ENCODE results near the gene FAM120AOS.

FAM120AOS gene

DNA sequence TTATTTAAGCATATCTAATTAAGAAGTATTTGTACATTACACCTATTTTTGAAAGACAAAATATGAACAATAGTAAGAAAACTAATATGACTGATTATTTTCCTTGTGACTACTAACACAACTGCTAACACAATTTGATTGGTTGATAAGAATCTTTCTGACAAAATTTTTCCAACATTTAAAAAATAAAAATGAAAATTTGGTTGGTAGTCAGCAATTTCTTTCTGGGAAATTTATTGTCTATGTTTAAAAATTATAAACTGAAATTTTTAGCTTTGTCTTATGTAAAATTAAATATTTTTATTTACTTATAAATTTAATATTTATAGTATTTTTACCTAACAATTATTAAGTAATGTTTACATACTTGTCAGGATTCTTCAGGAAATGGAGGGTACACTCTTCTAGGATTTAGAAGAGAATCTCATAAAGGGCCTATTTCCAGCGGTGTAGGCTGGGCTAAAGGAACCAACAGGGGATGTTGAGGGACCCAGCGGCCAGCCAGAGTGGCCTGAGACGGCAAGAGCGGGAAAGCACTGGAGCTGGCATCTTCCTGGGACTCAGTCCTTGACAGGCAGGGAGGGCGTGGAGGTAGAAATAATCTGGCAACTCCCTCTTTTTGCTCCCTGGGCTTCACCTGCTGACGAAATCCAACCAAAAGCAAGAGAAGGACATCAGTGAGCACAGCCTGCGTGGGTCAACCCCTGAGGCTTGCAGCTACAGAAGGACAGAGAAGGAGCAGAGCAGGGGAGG, 16.6 kb downstream of the FAM120AOS start:
- no peak for DNase-seq

DNA sequence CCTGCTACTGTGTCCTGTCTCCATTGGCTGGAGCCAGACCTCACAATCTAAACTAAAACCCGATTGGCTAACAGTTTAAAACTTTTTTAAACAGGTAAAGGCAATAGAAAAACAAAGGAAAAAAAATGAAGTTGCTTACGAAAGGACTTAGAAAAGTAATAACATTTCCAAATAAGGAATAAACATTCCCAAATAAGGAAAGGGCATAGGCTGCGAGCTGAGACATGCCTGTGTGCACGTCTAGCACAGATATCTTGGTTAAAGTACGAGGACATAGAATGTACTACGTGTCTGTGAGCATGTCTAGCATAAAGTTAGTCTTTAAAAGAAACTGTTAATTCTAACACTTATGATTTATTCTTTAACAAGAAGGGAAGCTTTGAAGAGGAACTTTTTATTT, 17.2 kb downstream of the FAM120AOS start:
- DNase-seq, result no peak

- no peak for DNase-seq
These were observed 18.0 kb downstream of the FAM120AOS start for GRCh38 chr9:93435386-93435785.

GRCh38 chr9:93434056-93434455, 19.3 kb downstream of the FAM120AOS start:
- DNase-seq, result no peak

GRCh38 chr9:93432964-93433363, 20.4 kb downstream of the FAM120AOS start:
- no peak for DNase-seq

DNA sequence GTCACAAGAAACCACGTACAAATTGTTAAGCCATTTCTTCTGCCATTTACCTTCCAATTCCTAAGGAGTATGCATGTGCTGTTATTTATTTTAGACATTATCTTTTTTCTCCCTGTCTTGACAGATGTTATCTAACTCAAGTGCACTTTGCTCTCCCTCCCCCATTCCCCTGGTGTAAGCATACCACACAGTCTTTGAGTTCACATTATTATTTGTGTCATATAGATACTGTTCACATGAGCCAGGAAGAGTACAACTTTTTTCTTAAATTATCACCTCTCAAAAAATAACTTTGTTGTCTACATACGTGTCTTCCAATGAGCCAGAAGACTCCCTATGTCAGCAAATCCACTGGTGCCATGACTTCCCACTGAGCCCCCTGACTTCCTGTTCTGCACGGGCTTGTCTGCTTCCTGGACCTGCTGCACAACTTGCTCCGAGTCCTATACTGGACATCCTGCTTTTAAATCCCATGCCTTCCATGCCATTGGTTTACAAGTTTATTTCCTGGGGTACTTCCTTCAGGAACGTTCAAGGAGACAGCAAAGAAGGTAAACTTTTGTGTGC, 21.8 kb downstream of the FAM120AOS start:
- no peak for DNase-seq

DNA sequence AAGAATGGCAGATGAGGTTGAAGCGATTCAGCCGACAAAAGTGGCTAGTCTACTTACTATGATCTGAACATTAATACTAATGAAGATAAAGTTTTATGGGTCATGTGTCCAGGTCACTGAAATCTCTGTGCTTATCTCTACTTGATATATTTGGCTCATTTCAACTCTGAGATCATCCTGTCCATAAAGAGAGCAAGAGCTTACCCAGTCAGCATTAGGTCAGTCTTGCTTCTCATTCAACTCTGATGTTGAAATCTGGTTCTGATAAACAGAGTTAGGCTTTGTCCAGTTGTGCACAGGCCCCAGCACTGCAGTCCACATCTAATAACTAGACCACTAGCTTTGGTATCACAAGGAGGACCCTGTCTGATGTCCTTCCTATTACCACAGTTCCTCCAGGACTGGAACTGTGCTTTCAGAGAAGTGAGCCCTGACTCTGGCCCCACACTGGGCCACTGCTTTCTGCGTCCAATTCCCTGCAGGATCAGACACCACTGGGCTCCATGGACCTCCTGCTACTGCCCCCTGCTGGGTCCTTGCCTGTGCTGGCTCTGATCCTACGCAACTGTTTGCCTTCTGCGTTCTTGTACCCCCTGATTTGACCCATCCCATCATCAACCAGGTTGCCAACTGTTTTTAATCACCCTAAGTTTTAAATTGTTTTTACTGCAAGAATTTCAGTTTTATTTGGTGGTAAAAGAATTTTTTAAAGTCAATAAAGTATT, 25.6 kb downstream of the FAM120AOS start:
- DNase-seq, result no peak

GRCh38 chr9:93422977-93423616, 30.3 kb downstream of the FAM120AOS start:
- no peak for DNase-seq

- DNase-seq, result no peak
These were observed 34.4 kb downstream of the FAM120AOS start for GRCh38 chr9:93419023-93419422.

DNA sequence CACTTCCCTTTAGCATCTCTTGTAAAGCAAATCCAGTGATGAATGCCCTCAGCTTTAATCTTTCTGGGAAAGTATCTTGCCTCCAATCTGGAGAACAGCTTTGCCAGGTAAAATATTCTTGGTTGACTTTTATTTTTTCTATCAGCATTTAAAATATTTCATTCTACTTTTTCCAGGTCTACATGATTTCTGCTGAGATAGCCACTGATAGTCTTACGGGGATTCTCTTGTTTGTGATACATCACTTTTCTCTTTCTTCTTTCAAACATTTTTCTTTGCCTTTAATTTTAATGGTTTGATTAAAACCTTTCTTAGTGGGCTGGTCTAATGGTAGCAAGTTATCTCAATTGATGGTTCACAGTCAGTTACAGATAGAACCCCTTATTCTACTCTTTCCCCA, 35.8 kb downstream of the FAM120AOS start:
- no peak for DNase-seq

DNA sequence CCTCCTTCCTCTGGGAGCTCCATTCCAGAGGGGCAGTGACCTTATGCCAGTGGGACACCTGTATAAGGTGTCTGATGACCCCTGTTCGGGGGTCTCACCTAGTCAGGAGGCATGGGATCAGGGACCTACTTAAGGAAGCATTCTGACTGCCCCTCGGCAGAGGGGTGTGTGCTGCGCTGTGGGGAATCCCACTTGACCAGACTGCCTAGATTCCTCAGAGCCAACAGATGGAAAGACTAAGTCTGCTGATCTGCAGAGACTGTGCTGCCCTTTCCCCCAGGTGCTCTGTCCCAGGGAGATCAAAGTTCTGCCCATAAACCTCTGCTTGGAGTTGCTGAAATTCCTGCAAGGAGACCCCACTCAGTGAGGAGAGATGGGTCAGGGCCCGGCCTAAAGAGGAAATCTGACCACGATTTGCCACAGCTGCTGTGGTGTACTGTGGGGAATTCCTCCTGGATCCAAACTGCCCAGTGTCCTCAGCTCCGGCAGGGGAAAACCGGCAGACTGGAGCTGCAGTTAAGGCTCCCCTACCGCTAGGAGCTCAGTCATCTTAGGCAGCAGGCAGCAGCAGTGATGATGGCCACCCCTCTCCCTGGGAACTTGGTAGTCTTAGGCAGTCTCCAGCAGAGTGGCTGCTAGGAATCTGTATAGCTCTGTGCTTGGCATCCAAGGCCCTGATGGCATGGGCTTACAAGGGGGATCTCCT, 36.7 kb downstream of the FAM120AOS start:
- DNase-seq, result no peak

GRCh38 chr9:93415176-93415690, 38.1 kb downstream of the FAM120AOS start:
- no peak for DNase-seq

GRCh38 chr9:93413530-93413929, 39.9 kb downstream of the FAM120AOS start:
- no peak for DNase-seq

- no peak for DNase-seq
These were observed 47.0 kb downstream of the FAM120AOS start for GRCh38 chr9:93406371-93406770.

DNA sequence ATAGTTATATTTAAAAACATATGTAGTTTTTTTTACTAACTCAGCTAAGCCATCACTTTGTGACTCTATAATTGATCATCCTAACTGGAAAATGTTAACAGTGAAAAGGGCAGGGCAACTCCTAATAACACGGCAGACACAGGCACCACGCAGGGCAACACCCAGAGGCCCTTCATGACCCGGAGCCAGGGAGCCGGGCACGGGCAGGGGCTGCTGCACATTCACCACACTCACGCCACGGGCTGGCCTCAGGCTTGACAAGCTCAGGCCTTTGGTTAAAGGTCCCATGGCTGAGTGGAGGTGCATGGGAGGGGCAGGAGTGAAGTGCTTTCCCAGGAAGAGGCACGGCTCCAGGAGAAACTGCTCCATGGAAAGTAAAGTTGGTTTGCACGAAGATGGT, 54.9 kb downstream of the FAM120AOS start:
- no peak for DNase-seq

- DNase-seq, result no peak
These were observed 55.6 kb downstream of the FAM120AOS start for GRCh38 chr9:93397661-93398373.
